ENCODE results near the gene TRNT1. TPM values are rescaled to one million over a fixed set of nuclear protein-coding genes. Genes with fewer than 3 reads are reported as not detected.

The TRNT1 gene
- total RNA-seq, result 16.4 TPM

GRCh38 chr3:3126477-3127431 is at the start of gene TRNT1:
Gene TRNT1 (plus strand): TSS chr3:3126940. CDS start chr3:3129041, 2,101 bp downstream.
- Histone ChIP-seq H3K9me3 (no peaks in the 10 kb centered on the region), H3K4me3 (peak within 1 kb of the TSS; percentile 90 to 97), H3K27ac (peak within 1 kb of the TSS; percentile 91 to 98), H3K36me3 (peaks cover 8 to 23% of the 10 kb centered on the region in 2 donors), H3K27me3 (no peaks in the 10 kb centered on the region), H3K4me1 (peaks cover 0 to 12% of the 10 kb centered on the region in 2 donors)
- TF ChIP-seq CTCF (IDR thresholded peaks at IDR 0.05), result no peak
- DNase-seq (ENCODE audit: low spot score in 2 of 2), result peak; percentile 78 to 97
- intact Hi-C loops (cut with DNase I), result loop anchor here (2.0 to 10.0 kb wide), 3 partner anchors 52 to 1176 kb away; partner anchors contain the start of genes CNTN4, CRBN and SETMAR

- DNase-seq (ENCODE audit: low spot score in 2 of 2), result no peak
- H3K27me3 ChIP-seq, result no peaks in the 10 kb centered on the region
- H3K9me3 ChIP-seq, result no peaks in the 10 kb centered on the region
- no peaks in the 10 kb centered on the region for H3K4me1 ChIP-seq
- no peak overlapping the region for H3K4me3 ChIP-seq
- H3K36me3 ChIP-seq, result no peaks in the 10 kb centered on the region
- TF ChIP-seq CTCF (IDR thresholded peaks at IDR 0.05), result no peak
- no peak overlapping the region for H3K27ac ChIP-seq
- intact Hi-C loops (cut with DNase I), result no loop called here
Measured at GRCh38 chr3:3080309-3080708, 46.4 kb upstream of the TRNT1 start.

- Histone ChIP-seq H3K4me3 (no peak overlapping the region), H3K27me3 (no peaks in the 10 kb centered on the region), H3K4me1 (no peaks in the 10 kb centered on the region), H3K36me3 (no peaks in the 10 kb centered on the region), H3K9me3 (no peaks in the 10 kb centered on the region), H3K27ac (no peak overlapping the region)
- intact Hi-C loops (cut with DNase I), result no loop called here
- no peak for TF ChIP-seq CTCF (IDR thresholded peaks at IDR 0.05)
- DNase-seq (ENCODE audit: low spot score in 2 of 2), result no peak
Measured at GRCh38 chr3:3081381-3082233, 45.1 kb upstream of the TRNT1 start.

- intact Hi-C loops (cut with DNase I), result no loop called here
- H3K4me3 ChIP-seq, result no peak overlapping the region
- H3K4me1 ChIP-seq, result no peaks in the 10 kb centered on the region
- TF ChIP-seq CTCF (IDR thresholded peaks at IDR 0.05), result no peak
- H3K27ac ChIP-seq, result no peak overlapping the region
- H3K9me3 ChIP-seq, result no peaks in the 10 kb centered on the region
- no peaks in the 10 kb centered on the region for H3K27me3 ChIP-seq
- no peak for DNase-seq (ENCODE audit: low spot score in 2 of 2)
- no peaks in the 10 kb centered on the region for H3K36me3 ChIP-seq
Measured at GRCh38 chr3:3082234-3082924, 44.4 kb upstream of the TRNT1 start.

GRCh38 chr3:3084890-3085289 is 41.9 kb upstream of the TRNT1 start:
- no peaks in the 10 kb centered on the region for H3K27me3 ChIP-seq
- intact Hi-C loops (cut with DNase I), result no loop called here
- no peaks in the 10 kb centered on the region for H3K9me3 ChIP-seq
- no peaks in the 10 kb centered on the region for H3K36me3 ChIP-seq
- DNase-seq (ENCODE audit: low spot score in 2 of 2), result no peak
- no peak overlapping the region for H3K27ac ChIP-seq
- no peak for TF ChIP-seq CTCF (IDR thresholded peaks at IDR 0.05)
- H3K4me1 ChIP-seq, result no peaks in the 10 kb centered on the region
- H3K4me3 ChIP-seq, result no peak overlapping the region
